GM19240 (cell line): ENCODE results near the gene RAMP1.

Experiments used
- DNase-seq: peaks from one replicate; pipeline ENCODE4 v3.0.0; 2011; ENCODE audit warnings: low spot score; ENCODE audit not compliant: insufficient read length

The RAMP1 gene

GRCh38 chr2:237876951-237877491 lies 17.6 kb downstream of the RAMP1 start:
- no peak for DNase-seq

GRCh38 chr2:237877576-237878307 lies 18.3 kb downstream of the RAMP1 start:
- DNase-seq = no peak

- no peak for DNase-seq
Observed at GRCh38 chr2:237878321-237879057, 19.1 kb downstream of the RAMP1 start.

- no peak for DNase-seq
Observed at GRCh38 chr2:237879058-237879430, 19.6 kb downstream of the RAMP1 start.

GRCh38 chr2:237879991-237880560 lies 20.7 kb downstream of the RAMP1 start:
- DNase-seq = no peak

- no peak for DNase-seq
Observed at GRCh38 chr2:237882510-237883481, 23.4 kb downstream of the RAMP1 start.

- no peak for DNase-seq
Observed at GRCh38 chr2:237883951-237884446, 24.6 kb downstream of the RAMP1 start.

GRCh38 chr2:237884681-237885080 lies 25.3 kb downstream of the RAMP1 start:
- DNase-seq = no peak

GRCh38 chr2:237885111-237885930 lies 25.9 kb downstream of the RAMP1 start:
- no peak for DNase-seq

GRCh38 chr2:237885931-237886684 lies 26.7 kb downstream of the RAMP1 start:
- no peak for DNase-seq

- no peak for DNase-seq
Observed at GRCh38 chr2:237886685-237887481, 27.5 kb downstream of the RAMP1 start.

GRCh38 chr2:237888389-237888788 lies 29.0 kb downstream of the RAMP1 start:
- DNase-seq = no peak

- DNase-seq = no peak
Observed at GRCh38 chr2:237889016-237889415, 29.6 kb downstream of the RAMP1 start.

GRCh38 chr2:237889811-237890210 lies 30.4 kb downstream of the RAMP1 start:
- DNase-seq = no peak

GRCh38 chr2:237892478-237892877 lies 33.1 kb downstream of the RAMP1 start:
- DNase-seq = no peak

- no peak for DNase-seq
Observed at GRCh38 chr2:237892984-237893595, 33.7 kb downstream of the RAMP1 start.

- no peak for DNase-seq
Observed at GRCh38 chr2:237894396-237894979, 35.1 kb downstream of the RAMP1 start.
